ENCODE measurements around the gene KRT85. TPM values are rescaled to one million over a fixed set of nuclear protein-coding genes. Genes with fewer than 3 reads are reported as not detected.

KRT85 gene
- total RNA-seq, 1 donor from 2014 or later = not detected

DNA sequence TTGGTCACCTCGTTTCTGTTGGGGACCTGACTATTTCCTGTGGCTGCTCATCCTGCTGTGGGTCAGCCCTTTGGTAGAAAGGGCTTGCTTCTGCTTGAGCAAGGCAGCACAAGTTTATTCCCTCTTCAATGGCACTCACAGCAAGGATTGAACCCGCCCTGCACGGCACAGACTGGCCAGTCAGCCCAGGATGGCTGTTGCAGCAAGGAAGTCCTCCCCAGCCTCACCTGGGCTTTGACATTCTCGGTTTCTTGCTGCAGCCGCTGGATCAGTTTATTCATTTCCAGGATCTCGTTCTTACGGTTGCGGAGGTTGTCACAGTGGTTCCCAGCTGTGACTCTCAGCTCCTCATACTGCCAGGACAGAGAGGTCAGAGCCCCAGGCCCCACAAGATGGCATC, 29.4 kb upstream of the KRT85 start:
- DNase-seq (ENCODE audit: low spot score) = no peak
- no peak for ATAC-seq
- intact Hi-C loops (cut with DNase I) = no loop called here

DNA sequence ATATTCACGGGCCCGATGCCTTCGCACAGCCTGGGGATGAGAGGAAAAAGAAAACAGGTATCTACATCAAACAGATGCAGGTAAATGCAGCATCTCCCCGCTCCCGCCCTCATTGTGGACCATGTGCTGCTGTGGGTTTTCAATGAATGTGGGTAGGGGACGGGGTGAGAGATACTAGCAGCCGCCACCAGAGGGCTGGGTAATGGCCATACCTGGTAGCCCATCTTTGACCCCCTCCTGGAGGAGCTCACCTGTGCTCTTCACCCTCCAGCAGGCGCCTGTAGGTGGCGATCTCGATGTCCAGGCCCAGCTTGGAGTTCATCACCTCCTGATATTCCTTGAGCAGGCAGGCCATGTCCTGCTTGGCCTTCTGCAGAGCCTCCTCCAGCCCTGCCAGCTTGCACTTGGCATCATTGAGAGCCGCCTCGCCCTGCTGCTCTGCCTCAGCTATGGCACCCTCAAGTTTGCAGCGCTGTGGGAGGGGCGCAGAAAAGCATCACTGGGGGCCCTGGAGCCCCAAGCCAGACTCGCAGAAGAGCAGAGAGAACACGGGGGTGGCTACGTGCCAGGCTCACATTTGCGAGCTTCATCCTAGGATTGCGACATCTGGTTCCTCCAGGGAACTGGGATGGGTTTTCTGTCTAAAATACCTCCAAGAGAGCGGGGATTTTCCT, 28.6 kb upstream of the KRT85 start:
- intact Hi-C loops (cut with DNase I) = no loop called here
- DNase-seq (ENCODE audit: low spot score) (peak; percentile 76), ATAC-seq (peak; percentile 69)

DNA sequence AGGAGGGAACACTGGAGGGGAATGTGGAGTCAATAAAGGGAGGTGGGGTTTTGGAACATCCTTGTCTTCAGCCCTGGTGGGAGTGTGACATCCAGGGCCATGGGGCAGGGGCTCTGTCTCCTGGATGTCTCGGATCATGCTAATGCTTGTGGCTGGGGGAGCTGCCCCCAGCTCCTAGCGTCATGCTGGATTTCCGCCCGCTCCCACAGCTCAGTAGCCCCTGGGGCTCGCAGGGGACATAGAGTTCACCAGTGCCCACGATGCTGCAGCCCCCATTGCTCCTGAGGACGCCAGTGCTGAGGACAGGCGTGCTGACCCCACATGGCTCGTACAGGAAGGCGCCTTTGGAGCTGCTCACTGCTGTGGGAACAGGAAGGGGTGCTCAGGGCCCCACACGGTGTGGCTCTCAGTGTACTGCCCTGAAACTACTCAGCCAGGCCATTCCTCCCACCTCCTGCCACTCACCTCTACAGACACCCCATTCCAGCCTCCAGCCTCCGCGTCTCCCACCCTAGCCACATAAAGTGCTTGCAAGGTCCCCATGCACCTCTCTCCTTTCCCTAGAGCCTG, 27.6 kb upstream of the KRT85 start:
- no peak for DNase-seq (ENCODE audit: low spot score)
- intact Hi-C loops (cut with DNase I) = no loop called here

DNA sequence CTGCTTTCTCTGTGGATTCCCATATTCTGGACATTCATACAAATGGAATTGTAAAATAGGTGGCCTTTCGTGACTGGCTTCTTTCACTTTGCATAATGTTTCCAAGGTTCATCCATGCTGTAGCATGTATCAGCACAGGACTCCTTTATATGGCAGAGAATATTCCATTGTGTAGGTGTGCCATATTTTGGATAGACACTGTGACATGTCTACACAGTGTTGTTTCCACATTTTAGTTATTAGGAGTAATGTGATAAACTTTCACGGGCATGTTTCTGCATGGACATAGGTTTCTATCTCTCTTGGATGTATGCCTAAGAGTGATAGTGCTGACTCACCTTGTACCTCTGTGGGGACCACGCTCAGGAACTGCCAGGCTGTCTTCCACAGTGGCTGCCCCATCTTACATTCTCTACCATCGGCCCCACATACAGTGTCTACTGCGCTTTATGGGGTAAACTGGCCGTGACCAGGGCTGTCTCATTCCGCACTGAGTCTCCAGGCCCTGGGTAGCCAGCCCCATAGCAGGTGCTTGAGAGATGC, 25.3 kb upstream of the KRT85 start:
- DNase-seq (ENCODE audit: low spot score) = no peak
- ATAC-seq = no peak
- intact Hi-C loops (cut with DNase I) = no loop called here

More for the DNA sequence above, 27.6 kb upstream of the KRT85 start:
- ATAC-seq = no peak

DNA sequence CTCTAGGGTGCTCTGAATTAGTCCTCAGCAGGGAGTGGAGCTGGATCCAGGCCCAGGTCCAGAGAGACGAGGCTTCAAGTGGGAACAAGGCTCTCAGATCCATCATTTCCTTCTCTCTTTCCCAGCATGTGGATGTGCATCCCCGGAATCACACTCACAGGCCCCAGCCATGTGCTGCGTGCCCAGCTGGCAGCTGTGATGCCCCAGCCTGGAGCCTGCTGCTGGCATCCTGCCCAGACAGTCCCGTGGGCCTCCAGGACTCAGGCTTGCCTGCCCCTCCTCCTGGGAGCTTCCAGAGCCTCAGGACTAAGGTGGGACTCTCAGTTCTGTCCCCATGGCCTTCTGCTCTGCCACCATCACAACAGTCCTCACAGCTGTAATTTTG, 24.3 kb upstream of the KRT85 start:
- DNase-seq (ENCODE audit: low spot score) (no peak), ATAC-seq (peak; percentile 31)

DNA sequence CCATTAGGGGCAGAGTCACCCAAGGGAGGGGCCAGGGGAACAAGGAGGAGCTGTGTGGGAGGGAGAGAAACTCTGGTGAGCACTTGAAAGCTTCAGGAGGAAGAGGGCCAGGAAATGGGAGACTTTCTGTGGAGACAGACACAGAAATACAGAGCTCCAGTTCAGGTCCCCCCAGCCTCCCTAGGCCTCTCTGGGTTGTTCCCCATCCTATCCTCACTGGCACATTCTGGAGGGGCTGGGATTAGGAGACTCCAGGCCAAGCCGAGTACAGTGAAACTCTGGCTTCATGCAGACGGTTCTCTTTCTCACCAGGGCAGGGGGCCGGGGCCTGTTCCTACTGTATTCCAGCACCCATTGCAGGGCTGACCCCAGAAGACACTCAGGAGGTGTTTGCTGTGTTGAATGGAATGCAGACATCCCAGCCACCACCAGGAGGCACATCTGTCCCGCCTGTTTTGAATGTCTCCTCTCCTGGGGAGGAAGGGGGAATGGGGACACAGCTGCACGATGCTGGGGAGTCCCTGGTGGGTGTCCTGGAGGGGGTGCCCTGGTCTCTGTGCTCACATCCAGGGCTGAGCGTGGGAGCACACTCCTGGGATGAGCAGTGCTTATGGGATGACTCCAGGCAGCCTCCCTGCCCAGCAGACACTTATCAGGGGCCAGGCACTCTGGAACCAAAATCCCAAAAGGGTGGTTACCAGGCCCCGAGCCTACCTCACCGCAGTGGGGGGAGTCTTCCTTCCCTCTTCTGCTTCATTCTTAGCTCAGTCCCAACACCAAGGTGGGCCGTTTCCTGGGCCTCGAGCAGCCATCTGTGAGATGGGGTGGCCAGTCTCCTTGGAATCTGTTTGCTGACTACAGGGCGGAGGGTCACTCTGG, 23.7 kb upstream of the KRT85 start:
- ATAC-seq = peak; percentile 32
- intact Hi-C loops (cut with DNase I) = no loop called here
- no peak for DNase-seq (ENCODE audit: low spot score)

More for the DNA sequence above, 24.3 kb upstream of the KRT85 start:
- intact Hi-C loops (cut with DNase I) = no loop called here

DNA sequence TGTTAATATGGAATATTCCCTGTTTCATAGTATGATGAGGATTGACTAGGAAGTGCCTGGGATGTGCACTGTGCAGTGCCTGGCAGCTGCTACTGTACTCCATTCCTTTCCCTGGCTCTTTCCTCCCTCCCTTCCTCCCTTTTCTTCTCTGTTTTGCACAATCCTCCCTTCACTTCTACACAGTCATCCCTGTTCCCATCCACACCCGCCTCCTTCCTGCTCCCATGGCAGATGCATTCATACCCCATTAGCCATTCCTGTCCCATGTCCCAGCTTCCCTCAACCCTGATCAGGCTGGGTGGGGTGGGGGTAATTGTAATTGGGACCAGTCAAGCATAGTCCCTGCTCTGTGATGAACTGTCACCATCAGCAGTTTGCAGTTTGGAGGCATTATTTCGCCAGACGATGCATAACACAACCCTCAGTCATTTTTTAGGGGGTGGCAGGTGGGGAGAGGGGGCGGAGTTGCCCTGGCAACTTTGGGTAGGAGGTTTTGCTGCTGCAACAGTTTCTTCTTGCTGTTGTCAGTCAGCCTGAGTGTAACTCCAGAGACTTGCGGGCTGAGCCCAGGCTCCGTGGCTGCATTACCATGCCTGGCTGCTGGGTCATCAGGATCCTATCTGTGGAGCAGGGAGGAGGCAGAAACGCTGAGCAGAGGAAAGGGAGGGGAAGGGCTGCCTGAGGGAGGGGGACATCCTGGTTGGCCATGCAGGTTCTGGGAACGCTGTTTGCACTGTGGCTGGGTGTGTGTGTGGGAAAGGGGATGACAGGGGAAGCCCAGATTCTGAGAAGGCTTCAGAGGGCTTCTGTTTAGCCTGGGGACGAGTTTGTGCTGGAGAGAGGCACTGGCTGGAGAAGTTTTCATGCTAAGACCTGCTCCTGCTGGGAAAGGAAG, 22.3 kb upstream of the KRT85 start:
- intact Hi-C loops (cut with DNase I) = no loop called here
- no peak for ATAC-seq
- no peak for DNase-seq (ENCODE audit: low spot score)

DNA sequence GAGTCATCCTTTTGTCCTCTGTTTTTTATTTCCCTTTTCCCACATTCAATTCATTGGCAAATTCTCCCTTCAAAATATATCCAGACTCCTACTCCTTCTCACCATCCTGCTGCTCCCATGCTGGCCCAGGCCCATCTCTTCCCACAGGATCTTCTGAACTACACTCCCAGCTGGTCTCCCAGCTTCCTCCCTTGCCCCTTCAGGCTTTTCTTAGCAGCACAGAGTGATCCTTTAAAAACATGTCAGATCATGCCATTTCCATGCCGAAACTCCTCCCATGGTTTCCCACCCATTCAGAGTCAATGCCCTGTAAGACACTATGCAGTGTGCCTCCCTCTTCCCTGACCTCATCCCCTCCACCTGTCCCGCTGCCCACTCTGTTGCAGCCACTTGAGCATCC, 20.6 kb upstream of the KRT85 start:
- ATAC-seq (no peak), DNase-seq (ENCODE audit: low spot score) (no peak)
- intact Hi-C loops (cut with DNase I) = no loop called here

DNA sequence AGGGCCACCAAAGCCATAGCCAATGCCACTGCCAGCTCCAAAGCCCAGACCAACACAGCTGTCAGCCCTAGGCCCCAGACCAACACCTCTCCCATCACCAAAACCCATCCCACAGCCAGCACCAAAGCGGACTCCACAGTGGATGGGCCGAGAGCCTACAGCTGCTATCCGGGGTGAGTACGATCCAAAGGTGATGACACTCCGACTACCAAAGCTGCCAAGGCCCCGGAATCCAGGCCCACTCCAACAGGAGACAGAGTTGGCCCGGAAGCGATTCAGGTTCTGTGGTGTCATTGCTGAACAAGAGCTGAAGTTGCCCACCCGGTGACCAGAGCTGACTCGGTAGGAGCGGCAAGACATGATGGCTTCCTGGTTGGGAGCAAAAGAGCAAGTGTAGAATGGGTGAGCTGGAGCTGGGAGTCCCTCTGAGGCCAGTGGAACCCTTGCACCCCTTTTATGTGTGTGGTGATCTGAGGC, 18.0 kb upstream of the KRT85 start, which contains the start of gene KRT84:
TSS of gene KRT84 (minus strand) at position 427 of the 477 bp plus-strand sequence. CDS start at position 360, 67 bp downstream.
- no peak for DNase-seq (ENCODE audit: low spot score)
- ATAC-seq = no peak
- intact Hi-C loops (cut with DNase I) = no loop called here

DNA sequence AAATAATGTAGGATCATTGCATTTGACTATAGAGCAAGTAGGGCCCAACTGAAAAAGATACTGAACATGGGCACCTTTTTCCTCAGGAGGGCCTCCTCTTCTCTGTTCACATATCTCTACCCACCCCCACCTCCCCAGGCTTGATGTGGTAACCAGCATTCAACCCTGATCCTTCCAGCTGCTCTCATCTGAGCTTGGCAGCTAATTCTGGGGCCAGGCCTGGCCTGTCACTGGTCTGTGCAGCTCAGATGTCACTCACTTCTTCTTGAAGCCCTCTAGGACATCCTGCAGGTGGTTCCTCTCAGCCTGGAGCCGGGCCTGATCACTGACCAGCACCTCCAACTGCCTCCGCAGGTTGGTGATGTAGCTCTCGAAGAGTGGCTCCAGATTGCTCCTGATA, 16.1 kb upstream of the KRT85 start:
- DNase-seq (ENCODE audit: low spot score) = no peak
- intact Hi-C loops (cut with DNase I) = no loop called here
- no peak for ATAC-seq

DNA sequence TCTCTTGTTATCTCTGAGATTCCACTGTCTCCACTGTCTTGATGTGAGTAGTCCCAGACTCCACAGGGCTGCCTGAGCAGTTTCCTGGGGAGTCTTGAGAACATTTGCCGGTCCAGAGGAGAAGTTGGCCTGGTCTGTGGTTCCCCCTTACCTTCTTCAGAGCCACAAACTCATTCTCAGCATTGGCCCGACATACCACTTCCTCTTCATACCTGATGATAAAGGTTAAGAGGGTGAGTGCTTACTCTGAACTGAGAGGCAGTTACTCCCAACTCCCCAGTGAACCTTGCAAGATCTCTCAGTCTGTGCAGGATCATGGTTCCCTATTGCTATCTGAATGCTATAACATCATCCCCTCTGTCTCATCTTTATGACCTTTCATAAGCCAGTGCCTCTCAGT, 15.6 kb upstream of the KRT85 start:
- intact Hi-C loops (cut with DNase I) = no loop called here
- DNase-seq (ENCODE audit: low spot score) = no peak
- no peak for ATAC-seq

DNA sequence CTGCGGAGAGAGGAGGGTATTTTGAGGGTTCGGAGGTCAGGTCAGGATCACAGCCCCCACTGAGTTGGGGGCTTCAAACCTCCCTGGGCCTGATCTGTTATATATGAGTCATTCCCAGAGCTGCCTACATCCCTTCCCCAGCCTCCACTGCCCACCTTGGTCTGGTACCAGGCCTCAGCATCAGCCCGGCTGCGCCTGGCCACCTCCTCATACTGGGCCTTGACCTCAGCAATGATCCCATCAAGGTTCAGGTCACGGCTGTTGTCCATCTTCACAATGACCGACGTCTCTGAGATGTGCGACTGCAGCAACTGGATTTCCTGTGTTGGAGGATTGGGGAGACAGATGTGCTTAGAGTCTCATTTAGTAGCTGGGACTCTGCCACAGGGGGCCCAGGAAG, 13.9 kb upstream of the KRT85 start:
- ATAC-seq = no peak
- no peak for DNase-seq (ENCODE audit: low spot score)
- intact Hi-C loops (cut with DNase I) = no loop called here

DNA sequence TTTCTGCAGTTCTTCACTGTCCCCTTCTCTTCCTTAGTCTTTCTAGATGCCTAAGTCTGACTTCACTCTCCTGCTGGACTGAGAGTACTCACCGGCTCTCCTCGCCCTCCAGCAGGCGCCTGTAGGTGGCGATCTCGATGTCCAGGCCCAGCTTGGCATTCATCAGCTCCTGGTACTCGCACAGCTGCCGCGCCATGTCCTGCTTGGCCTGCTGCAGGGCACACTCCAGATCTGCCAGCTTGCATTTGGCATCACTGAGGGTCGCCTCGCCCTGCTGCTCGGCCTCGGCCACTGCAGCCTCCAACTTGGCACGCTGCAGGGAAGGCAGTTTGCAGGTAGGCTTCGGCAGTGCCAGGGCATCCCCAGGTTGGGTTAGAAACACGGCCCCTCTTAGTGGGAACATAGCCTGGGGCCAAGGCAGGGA, 13.0 kb upstream of the KRT85 start:
- intact Hi-C loops (cut with DNase I) = no loop called here
- no peak for ATAC-seq
- DNase-seq (ENCODE audit: low spot score) = no peak

DNA sequence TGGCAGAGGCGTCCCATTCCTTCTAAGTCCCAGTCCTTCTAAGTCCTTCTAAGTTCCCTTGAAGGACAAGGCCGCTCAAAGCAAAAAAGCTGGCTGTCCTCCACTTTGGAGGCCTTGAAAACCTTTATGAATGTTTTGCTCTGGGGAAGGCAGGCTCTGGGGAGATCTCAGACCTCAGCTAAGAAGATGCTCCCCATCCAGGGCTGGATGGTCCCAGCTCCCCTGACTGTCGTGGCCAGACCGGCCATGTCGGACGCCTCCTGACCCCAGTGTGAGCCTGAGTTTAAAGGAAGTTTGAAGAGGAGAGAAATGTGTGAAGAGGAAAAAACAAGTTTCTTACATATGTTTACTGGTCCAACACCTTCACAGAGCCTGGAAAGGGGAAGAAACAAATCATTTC, 12.3 kb upstream of the KRT85 start:
- DNase-seq (ENCODE audit: low spot score) = no peak
- intact Hi-C loops (cut with DNase I) = loop anchor here (10.0 kb wide), 1 partner anchor 495 kb away; no protein-coding TSS in a partner anchor

DNA sequence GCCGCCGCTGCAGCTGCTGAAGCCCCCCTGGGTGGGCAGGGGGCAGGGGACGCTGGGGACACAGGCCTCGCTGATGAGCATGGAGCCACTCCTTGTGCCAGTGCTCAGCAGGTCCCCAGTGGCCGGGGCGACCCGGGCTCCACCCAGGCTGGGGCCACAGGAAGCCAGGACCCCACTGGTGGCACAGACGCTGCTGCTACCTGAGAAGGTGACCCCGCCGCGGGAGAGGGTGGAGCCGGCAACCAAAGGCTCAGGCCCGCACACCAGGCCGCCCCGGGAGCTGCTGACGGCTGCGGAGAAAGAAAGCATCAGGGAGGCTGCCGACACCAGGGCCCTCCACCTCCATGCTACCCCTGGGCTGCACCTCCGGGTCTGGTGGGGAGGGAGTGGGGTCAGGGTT, 10.8 kb upstream of the KRT85 start:
- intact Hi-C loops (cut with DNase I) = loop anchor here (10.0 kb wide), 1 partner anchor 497 kb away; no protein-coding TSS in a partner anchor
- DNase-seq (ENCODE audit: low spot score) (no peak), ATAC-seq (no peak)

More for the DNA sequence above, 12.3 kb upstream of the KRT85 start:
- no peak for ATAC-seq

DNA sequence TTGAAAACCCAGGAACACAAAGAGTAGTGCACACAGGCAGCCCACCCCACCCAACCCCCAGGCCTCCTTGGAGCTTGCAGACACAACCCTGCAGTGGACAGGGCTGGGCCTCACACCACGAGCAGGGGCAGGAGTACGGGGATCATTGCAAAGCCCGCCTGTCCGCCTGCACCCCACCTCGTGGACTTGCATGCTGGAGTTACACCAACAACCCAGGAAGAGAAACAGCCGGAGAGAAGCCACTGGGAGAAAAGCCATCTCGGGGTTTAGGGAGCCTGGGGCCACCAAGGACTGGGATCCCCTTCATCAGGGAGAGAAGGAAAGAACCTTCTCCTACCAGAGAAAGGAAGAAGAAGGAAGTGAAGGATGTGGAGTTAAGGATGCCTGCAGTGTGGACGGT, 10.0 kb upstream of the KRT85 start:
- no peak for DNase-seq (ENCODE audit: low spot score)
- intact Hi-C loops (cut with DNase I) = loop anchor here (10.0 kb wide), 1 partner anchor 498 kb away; no protein-coding TSS in a partner anchor
- ATAC-seq = no peak

DNA sequence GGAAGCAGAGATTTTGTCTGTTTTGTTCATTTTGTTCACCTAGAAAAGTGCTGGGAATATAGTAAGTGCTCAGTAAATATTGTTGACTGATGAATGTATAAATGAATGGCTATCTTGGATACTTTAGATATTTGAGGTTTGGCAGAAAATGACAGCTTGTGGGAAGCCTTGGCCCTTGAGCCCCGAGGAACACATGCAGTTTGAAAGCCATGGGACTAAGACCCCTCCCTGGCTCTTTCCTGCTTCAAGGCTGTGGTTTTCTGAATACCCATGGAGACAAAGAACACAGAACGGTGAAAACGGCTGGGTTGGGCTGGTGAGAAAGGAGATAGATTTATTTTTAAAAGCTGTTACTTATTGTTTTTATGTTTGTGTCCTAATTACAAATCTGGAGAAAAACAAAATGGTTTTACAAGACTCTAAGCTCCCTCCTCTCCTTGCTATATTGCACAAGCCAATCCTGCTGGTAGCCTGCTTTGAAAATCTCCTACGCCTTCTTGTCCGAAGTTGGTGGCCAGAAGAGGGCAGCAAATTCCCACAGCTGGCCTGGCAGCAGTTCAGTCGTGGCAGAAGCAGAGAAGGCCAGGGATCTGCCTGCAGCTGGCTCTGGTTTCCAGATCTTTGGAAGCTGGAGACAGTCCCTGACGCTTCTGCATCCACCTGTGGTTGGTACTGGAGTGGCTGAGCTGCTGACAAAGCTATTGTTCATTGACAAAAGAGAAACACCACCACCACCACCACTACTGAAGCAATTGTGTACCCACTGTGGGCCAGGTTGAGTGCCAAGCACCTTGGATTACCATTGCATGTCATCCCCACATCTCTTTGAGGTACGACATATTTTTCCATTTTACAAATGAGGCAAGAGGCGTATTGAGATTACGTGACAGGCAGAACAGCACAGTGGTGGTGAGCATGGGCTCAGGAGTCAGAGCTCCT, 5.2 kb upstream of the KRT85 start:
- intact Hi-C loops (cut with DNase I) = loop anchor here (10.0 kb wide), 1 partner anchor 502 kb away; no protein-coding TSS in a partner anchor
- ATAC-seq (peak; percentile 90), DNase-seq (ENCODE audit: low spot score) (peak; percentile 90)

Measured in sciatic nerve (tissue), 2 donors.